PFSK-1 (cell line): Measurements from ENCODE around the gene MAP3K9.

Experiments used
- FOXP2 ChIP-seq: optimal IDR thresholded peaks from 2 replicates; pipeline ENCODE3; 2011; ENCODE audit warnings: borderline replicate concordance, control low read depth, inconsistent platforms; ENCODE audit not compliant: insufficient read depth; ENCODE audit errors: extremely low read length, extremely low read depth
- POLR2AphosphoS5 ChIP-seq: IDR thresholded peaks from 2 replicates; pipeline ENCODE4 v1.6.1; 2012; ENCODE audit warnings: low read depth, mild to moderate bottlenecking, control low read depth, low read length, moderate library complexity
- SIN3A ChIP-seq: IDR thresholded peaks from 2 replicates; pipeline ENCODE4 v1.6.1; 2012; ENCODE audit warnings: mild to moderate bottlenecking, low read length, moderate library complexity, borderline replicate concordance; ENCODE audit not compliant: insufficient read depth
- TF ChIP-seq, protein P1 (sequence below), 2 experiments: IDR thresholded peaks; 2 replicates each; pipeline versions ENCODE4 v1.6.1 to v1.8.0; 2011 to 2012; ENCODE audit warnings: low read depth in 2 of 2, low read length in 2 of 2, control low read depth in 1 of 2, inconsistent platforms in 1 of 2, mild to moderate bottlenecking in 1 of 2, moderate library complexity in 1 of 2; ENCODE audit not compliant: insufficient read depth in 1 of 2

DNA sequence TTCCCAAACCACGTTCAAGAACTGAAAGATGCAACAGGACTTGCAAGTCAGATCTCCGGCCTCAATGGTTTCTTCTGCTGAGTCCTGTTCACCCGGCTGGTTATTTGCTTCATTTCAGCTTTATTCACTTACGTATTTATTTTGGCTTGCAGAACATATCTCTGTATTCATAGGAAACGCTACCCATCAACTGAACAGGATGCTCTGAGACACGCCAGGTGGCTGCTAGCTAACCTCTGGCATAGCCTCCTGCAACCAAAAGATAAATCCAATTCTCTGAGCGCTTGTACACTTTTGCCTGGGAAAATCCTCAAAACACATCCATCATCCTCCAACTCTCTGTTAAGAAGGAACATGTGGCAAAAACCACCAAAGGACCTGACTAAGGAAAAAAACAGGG, 17.3 kb downstream of the MAP3K9 start:
- TF ChIP-seq POLR2AphosphoS5 (no peak), SIN3A (no peak), FOXP2 (no peak)
- TF ChIP-seq, protein P1, sequence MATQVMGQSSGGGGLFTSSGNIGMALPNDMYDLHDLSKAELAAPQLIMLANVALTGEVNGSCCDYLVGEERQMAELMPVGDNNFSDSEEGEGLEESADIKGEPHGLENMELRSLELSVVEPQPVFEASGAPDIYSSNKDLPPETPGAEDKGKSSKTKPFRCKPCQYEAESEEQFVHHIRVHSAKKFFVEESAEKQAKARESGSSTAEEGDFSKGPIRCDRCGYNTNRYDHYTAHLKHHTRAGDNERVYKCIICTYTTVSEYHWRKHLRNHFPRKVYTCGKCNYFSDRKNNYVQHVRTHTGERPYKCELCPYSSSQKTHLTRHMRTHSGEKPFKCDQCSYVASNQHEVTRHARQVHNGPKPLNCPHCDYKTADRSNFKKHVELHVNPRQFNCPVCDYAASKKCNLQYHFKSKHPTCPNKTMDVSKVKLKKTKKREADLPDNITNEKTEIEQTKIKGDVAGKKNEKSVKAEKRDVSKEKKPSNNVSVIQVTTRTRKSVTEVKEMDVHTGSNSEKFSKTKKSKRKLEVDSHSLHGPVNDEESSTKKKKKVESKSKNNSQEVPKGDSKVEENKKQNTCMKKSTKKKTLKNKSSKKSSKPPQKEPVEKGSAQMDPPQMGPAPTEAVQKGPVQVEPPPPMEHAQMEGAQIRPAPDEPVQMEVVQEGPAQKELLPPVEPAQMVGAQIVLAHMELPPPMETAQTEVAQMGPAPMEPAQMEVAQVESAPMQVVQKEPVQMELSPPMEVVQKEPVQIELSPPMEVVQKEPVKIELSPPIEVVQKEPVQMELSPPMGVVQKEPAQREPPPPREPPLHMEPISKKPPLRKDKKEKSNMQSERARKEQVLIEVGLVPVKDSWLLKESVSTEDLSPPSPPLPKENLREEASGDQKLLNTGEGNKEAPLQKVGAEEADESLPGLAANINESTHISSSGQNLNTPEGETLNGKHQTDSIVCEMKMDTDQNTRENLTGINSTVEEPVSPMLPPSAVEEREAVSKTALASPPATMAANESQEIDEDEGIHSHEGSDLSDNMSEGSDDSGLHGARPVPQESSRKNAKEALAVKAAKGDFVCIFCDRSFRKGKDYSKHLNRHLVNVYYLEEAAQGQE (IDR thresholded peaks at IDR 0.05; ENCODE audit: insufficient read depth in 1 of 2, low read depth in 2 of 2, low read length in 2 of 2), result no peak
